SJSA1 (cell line): ENCODE data around the gene HOXD8. TPM values are rescaled to one million over a fixed set of nuclear protein-coding genes. Genes with fewer than 3 reads are reported as not detected.

ENCODE experiments used
- DNase-seq, 2 experiments: peaks; one replicate each; pipeline ENCODE4 v3.0.0-alpha.2; 2015 to 2020; ENCODE audit warnings: low spot score in 2 of 2, low read depth in 1 of 2
- H3K27ac ChIP-seq: fragments of 250-450 bp; sonication (Bioruptor Pico); 2 replicates; pipeline ENCODE4 v1.5.1; 2020; ENCODE audit warnings: mild to moderate bottlenecking, moderate library complexity
- H3K27me3 ChIP-seq: fragments of 250-450 bp; sonication (Bioruptor Pico); replicated peaks from 2 replicates; pipeline ENCODE4 v1.5.1; 2020; ENCODE audit warnings: mild to moderate bottlenecking, moderate library complexity
- H3K36me3 ChIP-seq: fragments of 250-450 bp; sonication (Bioruptor Pico); 2 replicates; pipeline ENCODE4 v1.5.1; 2020; ENCODE audit warnings: mild to moderate bottlenecking
- H3K4me1 ChIP-seq: fragments of 250-450 bp; sonication (Bioruptor Pico); replicated peaks from 2 replicates; pipeline ENCODE4 v1.6.1; 2021; ENCODE audit warnings: mild to moderate bottlenecking
- H3K4me3 ChIP-seq: fragments of 250-450 bp; sonication (Bioruptor Pico); 2 replicates; pipeline ENCODE4 v1.5.1; 2020; ENCODE audit warnings: mild to moderate bottlenecking
- H3K9me3 ChIP-seq: fragments of 250-450 bp; sonication (Bioruptor Pico); replicated peaks from 2 replicates; pipeline ENCODE4 v1.5.1; 2020; ENCODE audit warnings: mild to moderate bottlenecking
- total RNA-seq: library from RNA; depleted of rRNA; stranded (reverse); fragments of >200 nt; shearing (Covaris generic); gene quantifications from 2 replicates; pipeline ENCODE4 v1.2.3, GENCODE V29; 2014

The HOXD8 gene
- total RNA-seq, 1 experiment from 2014 or later = 16.8 TPM

DNA sequence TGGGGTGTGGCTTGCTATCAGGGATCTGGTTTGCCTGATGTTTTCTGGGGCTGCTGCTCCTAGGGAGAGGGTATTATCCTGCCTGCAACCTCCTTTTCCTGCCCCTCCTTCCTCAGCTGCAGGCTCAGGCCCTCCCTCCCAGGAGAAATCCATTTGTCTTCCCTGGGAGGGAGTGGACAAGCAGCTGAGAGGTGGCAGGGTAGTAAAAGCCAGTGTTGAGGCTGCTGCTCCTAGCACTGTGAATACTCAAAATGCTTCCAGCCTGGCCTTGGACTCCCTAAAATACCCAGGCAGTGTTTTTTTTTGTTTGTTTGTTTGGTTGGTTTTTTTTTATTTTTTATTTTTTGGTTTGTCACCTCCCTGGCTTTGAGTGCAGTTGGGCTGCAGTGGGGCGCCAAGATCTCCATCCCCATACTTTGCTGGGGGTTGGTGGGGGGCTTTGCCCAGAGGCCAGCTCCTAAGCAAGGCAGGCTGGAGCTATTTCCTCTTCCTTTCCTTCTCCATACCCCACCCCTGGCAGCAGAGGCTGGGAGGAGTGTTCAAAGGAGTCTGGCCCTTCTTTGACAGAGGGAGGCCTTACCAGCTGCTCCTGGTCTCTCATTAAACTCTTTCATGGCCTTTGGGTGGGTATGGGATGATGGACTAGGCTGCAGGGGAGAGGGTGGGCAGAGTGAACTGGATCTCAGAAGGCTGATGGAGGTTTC is 41.2 kb downstream of the HOXD8 start:
- no peaks in the 10 kb centered on the region for H3K9me3 ChIP-seq
- H3K27me3 ChIP-seq = no peaks in the 10 kb centered on the region
- no peak overlapping the region for H3K4me3 ChIP-seq
- DNase-seq = no peak
- no peak overlapping the region for H3K27ac ChIP-seq
- H3K36me3 ChIP-seq = no peaks in the 10 kb centered on the region
- no peaks in the 10 kb centered on the region for H3K4me1 ChIP-seq

DNA sequence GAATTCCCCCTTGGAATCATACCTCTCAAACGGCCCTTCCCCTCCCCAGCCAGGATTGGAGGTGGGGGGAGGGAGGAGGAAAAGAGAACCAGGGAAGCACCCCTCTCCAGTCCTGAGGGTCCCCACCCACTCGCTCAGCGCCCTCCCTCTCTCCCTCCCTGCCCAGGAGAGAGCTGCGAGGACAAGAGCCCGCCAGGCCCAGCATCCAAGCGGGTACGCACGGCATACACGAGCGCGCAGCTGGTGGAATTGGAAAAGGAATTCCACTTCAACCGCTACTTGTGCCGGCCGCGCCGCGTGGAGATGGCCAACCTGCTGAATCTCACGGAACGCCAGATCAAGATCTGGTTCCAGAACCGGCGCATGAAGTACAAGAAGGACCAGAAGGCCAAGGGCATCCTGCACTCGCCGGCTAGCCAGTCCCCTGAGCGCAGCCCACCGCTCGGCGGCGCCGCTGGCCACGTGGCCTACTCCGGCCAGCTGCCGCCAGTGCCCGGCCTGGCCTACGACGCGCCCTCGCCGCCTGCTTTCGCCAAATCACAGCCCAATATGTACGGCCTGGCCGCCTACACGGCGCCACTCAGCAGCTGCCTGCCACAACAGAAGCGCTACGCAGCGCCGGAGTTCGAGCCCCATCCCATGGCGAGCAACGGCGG is 42.0 kb downstream of the HOXD8 start:
- Histone ChIP-seq H3K4me1 (no peaks in the 10 kb centered on the region), H3K27ac (no peak overlapping the region), H3K4me3 (no peak overlapping the region), H3K9me3 (no peaks in the 10 kb centered on the region), H3K27me3 (no peaks in the 10 kb centered on the region), H3K36me3 (no peaks in the 10 kb centered on the region)
- no peak for DNase-seq

DNA sequence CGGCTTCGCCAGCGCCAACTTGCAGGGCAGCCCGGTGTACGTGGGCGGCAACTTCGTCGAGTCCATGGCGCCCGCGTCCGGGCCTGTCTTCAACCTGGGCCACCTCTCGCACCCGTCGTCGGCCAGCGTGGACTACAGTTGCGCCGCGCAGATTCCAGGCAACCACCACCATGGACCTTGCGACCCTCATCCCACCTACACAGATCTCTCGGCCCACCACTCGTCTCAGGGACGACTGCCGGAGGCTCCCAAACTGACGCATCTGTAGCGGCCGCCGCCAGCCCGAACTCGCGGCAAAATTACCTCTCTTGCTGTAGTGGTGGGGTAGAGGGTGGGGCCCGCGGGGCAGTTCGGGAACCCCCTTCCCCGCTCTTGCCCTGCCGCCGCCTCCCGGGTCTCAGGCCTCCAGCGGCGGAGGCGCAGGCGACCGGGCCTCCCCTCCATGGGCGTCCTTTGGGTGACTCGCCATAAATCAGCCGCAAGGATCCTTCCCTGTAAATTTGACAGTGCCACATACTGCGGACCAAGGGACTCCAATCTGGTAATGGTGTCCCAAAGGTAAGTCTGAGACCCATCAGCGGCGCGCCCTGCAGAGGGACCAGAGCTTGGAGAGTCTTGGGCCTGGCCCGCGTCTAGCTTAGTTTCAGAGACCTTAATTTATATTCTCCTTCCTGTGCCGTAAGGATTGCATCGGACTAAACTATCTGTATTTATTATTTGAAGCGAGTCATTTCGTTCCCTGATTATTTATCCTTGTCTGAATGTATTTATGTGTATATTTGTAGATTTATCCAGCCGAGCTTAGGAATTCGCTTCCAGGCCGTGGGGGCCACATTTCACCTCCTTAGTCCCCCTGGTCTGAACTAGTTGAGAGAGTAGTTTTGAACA is 42.7 kb downstream of the HOXD8 start:
- no peak for DNase-seq
- H3K27me3 ChIP-seq = no peaks in the 10 kb centered on the region
- no peaks in the 10 kb centered on the region for H3K9me3 ChIP-seq
- H3K27ac ChIP-seq = no peak overlapping the region
- no peak overlapping the region for H3K4me3 ChIP-seq
- H3K36me3 ChIP-seq = no peaks in the 10 kb centered on the region
- H3K4me1 ChIP-seq = peaks cover 2% of the 10 kb centered on the region

DNA sequence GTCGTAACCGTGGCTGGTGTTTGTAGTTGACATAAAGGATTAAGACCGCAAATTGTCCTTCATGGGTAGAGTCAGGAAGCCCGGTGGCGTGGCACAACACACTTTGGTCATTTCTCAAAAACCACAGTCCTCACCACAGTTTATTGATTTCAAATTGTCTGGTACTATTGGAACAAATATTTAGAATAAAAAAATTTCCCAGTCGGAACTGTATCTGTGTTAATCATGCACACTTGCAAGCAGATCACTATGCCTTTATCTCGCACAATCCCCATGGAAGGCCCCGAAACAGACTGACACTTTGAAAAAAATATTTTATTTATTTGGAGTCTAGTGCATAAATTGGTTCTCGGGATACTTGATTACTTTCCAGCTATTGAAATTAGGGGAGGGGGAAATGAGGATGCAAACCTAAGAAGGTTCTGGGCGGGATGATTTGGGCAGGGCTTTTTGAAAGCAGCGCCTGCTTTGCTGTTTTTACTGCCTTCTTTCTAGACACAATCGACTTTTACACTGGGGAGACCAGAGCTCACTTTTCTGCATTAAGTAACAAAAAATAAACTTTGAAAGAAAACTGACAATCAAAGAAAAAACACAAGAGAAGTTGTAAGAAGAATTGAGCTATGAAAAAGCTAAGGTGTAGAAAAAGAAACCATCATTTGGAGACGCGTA is 43.5 kb downstream of the HOXD8 start:
- Histone ChIP-seq H3K9me3 (no peaks in the 10 kb centered on the region), H3K4me3 (no peak overlapping the region), H3K27ac (no peak overlapping the region), H3K27me3 (no peaks in the 10 kb centered on the region), H3K4me1 (peaks cover 10% of the 10 kb centered on the region), H3K36me3 (no peaks in the 10 kb centered on the region)
- DNase-seq = no peak

DNA sequence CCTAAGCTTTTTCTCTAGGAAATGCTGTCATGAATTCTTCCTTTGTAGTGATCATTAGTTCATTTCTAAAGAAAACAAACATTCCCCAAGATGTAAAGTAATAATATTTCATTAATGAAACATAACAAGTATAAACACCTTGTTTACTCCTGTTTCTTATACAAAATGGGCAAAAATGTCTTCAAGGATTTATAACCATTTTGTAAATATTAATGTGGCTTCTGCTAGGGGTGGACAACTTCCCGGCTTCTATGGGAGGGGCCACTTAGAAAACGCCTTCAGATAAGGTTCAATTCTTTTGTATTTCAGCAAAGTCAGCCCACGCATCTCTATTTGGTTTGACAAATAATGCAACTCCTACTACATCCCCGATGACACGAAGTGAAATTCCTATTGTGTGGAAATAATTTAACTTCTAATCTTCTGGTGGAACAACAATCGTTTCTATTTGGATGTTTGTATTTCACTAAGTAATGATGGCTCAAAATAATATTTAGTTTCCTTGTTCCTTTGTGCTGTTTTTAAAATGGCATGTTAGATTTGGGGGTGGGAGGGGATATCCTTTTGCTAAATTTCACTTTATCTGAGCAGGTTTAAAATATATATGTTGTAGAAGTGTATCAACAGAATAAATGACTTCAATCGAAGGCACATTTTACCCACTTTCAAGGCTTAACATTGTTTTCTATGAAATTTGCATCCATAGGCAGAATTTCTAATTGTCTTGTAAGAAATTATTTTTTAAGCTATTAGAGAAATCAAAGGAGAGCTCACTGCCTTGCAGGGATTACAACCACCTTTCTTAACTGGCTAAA is 44.3 kb downstream of the HOXD8 start:
- H3K27me3 ChIP-seq = no peaks in the 10 kb centered on the region
- no peak overlapping the region for H3K4me3 ChIP-seq
- H3K9me3 ChIP-seq = no peaks in the 10 kb centered on the region
- H3K4me1 ChIP-seq = peaks cover 17% of the 10 kb centered on the region
- no peaks in the 10 kb centered on the region for H3K36me3 ChIP-seq
- no peak for DNase-seq
- H3K27ac ChIP-seq = no peak overlapping the region

DNA sequence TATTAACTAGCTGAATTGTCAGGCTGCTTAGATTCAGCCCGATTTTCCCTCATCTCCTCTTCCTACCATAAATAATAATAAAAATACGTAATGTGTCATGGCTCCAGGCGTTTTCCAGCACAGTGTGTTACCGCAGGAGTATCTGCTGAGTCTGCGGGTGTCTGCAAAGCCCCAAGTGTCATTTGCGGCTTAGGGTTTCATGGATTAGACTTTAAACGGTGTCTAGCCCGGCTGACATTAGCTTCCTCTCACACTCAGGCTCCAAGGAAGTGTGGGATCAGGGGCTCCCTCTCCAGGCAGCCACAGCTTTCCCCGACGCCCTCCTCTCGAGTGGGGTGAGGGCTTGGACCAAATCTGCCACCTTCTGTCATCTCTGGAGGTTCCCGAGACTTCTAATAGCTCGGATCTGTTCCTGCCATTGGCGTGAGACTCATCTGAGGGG is 44.9 kb downstream of the HOXD8 start:
- no peak overlapping the region for H3K27ac ChIP-seq
- no peak for DNase-seq
- H3K4me3 ChIP-seq = no peak overlapping the region
- no peaks in the 10 kb centered on the region for H3K27me3 ChIP-seq
- H3K4me1 ChIP-seq = peaks cover 22% of the 10 kb centered on the region
- no peaks in the 10 kb centered on the region for H3K36me3 ChIP-seq
- H3K9me3 ChIP-seq = no peaks in the 10 kb centered on the region

DNA sequence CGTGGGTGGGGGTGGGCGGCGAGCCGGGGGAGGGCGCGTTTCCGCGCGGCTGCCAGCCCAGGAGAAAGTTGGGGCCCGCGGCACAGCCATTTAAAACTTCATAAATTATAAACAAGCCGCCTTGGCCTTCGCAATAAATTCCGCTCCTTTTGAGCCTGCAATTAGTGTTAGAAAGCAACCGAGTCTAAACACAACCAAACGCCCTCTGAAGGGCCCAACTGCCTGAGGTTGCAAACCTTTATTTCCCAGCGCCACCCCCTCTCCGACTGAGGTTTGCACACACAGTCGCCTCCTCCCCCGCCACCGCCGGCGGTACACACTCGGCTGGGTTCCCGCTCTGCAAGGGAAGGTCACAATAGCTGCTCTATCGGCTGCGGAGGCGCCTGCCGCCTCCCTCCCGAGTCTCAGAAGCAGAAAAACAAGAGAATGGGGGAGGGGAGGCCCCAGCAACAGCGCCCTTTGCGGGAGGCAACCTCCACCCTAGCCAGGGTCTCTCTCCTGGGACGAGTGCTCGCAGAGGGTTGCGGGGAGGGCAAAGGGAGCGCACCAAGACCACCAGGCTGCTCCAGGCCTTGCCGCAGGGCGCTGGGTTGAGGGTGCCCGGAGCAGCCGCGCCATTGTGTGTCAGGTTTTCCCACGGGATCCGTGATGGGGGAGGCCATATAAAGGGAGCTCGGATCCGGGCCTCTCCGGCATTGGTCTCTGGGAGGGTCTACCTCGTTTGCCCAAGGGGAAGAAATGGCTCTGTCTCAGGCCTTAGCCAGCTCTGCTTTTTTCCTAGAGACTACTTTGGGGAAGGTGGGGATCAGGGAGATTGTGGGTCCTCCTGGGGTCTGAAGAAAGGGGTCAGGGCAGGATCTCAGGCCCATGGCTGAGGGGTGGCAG is 45.6 kb downstream of the HOXD8 start:
- peaks cover 22% of the 10 kb centered on the region for H3K4me1 ChIP-seq
- no peaks in the 10 kb centered on the region for H3K27me3 ChIP-seq
- no peaks in the 10 kb centered on the region for H3K36me3 ChIP-seq
- H3K4me3 ChIP-seq = no peak overlapping the region
- no peak overlapping the region for H3K27ac ChIP-seq
- DNase-seq = no peak
- no peaks in the 10 kb centered on the region for H3K9me3 ChIP-seq

DNA sequence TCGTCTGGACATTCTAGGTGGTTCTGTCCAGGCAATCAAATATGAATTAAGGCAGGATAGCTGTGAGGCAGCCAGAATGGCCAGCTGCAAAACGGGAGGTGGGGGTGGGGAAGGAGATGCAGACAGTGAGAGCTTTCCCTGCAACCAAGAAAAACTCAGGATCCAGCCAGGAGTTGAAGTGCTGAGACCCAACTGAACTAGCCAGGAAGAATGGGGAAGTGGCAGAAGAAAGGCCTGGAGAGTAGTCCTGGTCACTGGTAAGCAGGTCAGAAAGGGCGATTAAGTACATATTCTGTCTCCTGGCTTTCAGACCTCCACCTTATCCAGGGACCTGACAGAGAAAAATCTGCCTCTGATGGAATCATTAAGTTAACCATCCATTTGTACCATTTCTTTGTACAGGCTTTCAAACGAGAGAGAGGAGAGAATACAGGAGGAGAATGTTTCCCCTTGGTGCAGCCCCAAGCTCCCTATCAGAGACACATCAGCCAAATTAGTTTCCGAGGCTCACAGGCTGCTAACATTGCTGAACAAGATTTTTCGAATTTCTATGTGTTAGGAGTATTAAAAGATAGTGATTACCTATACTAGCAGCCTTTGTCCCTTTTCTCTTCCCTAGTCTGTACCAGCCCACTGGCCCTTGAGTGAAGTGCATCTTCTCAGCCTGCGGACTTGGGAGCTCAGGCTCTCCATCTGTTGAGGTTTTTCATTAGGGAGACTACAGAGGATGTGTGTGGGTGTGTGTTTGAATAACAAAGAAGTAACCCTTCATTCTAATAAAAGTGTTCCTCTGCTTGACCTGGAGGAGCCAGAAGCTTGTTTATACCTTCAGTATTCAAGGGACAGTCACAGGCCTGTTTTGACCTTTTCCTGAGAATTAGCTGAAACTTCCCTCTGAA is 46.5 kb downstream of the HOXD8 start:
- no peaks in the 10 kb centered on the region for H3K9me3 ChIP-seq
- H3K27me3 ChIP-seq = no peaks in the 10 kb centered on the region
- DNase-seq = no peak
- no peaks in the 10 kb centered on the region for H3K36me3 ChIP-seq
- peaks cover 22% of the 10 kb centered on the region for H3K4me1 ChIP-seq
- no peak overlapping the region for H3K4me3 ChIP-seq
- H3K27ac ChIP-seq = no peak overlapping the region

DNA sequence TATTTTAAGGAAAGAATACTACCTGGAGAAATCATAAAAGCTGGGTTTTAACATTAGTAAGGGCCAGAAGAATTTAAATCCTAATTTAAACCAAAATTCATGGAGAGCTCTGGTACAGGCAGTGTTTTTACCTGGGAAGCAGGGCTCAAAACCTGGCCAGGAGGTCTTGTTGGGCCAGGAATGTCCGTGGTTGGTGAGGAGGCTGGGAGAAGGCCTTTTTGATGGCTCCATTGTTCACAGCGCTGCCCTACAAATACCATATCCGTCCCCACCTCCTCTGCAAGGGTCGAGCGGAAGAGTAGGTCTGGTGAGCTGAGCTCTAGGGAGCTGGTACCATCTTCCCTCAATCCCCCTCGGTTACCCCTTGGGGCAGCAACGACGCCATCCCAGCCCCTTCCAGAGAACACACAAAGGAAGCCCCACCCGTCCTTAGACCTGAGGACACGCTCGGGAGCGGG is 48.1 kb downstream of the HOXD8 start:
- no peak for DNase-seq
- Histone ChIP-seq H3K4me3 (peak overlapping the region; percentile 46), H3K27me3 (no peaks in the 10 kb centered on the region), H3K4me1 (peaks cover 22% of the 10 kb centered on the region), H3K9me3 (no peaks in the 10 kb centered on the region), H3K27ac (peak overlapping the region; percentile 28), H3K36me3 (no peaks in the 10 kb centered on the region)

DNA sequence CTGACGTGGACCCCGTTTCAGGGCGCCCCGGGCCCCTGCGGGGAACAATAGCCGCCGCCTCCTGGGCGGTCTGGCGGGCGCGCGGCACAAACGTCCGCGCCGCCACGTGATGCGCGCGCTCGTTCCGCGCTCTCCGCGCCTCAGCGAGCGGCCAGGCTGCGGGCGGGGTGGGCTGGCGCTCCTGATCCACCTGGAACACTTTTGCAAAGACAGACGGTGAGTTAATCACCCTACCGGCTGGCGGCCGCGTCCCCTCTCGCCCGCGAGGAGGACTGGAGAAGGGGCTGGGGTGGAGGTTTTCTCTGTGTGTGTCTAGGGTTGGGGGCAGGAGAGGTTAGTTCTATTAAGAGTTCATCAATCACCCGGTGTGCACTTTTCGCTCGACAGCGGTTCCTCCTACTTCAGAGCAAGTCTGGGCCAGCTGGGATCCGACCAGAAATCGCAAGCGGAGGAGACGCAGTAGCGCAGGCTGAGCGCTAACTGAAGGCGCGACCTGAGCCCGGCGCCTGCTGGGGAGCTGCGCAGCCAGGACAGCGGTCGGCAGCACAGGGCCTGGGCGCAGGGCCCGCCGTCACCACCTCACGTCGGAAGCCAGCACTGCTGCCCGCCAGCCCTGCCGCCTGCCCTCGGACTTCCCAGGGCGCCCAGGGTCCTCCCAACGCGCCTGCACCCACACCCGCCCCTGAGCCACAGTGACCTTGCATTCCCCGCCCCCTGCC is 48.7 kb downstream of the HOXD8 start:
- H3K36me3 ChIP-seq = no peaks in the 10 kb centered on the region
- peaks cover 25% of the 10 kb centered on the region for H3K4me1 ChIP-seq
- H3K27ac ChIP-seq = peak overlapping the region; percentile 28
- peak in 1 of 2 experiments; percentile 57 for DNase-seq
- no peaks in the 10 kb centered on the region for H3K27me3 ChIP-seq
- H3K4me3 ChIP-seq = peak overlapping the region; percentile 46
- no peaks in the 10 kb centered on the region for H3K9me3 ChIP-seq

DNA sequence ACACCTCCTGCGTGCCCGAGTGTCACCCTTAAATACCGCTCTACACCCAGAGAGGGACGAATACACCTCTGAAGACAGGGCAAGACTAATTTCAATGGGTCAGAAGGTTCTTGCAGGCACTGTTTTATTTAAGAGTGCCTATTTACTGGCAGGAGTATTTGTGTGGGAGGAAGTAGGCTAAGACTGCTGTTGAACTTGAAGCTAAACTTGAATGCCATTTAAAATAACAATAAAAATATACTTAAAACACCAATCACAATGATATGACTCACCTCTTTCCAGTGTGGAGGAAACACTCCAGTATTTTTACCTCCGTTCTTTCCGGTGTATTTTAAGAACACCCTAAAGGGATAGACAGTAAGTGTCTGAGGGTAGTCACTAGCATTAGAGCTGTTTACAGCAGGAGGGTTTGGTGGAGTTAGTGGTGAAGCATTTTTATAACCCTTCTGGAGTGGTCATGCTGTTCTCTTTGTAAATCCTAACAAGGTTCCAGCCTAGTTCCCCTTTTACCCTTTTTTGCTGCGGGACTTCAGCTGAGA is 49.3 kb downstream of the HOXD8 start:
- peaks cover 25% of the 10 kb centered on the region for H3K4me1 ChIP-seq
- no peak overlapping the region for H3K27ac ChIP-seq
- peak in 1 of 2 experiments; percentile 34 for DNase-seq
- H3K36me3 ChIP-seq = no peaks in the 10 kb centered on the region
- H3K27me3 ChIP-seq = no peaks in the 10 kb centered on the region
- H3K4me3 ChIP-seq = peak overlapping the region; percentile 46
- no peaks in the 10 kb centered on the region for H3K9me3 ChIP-seq
